ENCODE data around the gene MMP12. TPM values are rescaled to one million over a fixed set of nuclear protein-coding genes. Genes with fewer than 3 reads are reported as not detected.

MMP12 gene
- total RNA-seq, 2 experiments from 2014 or later: not detected

DNA sequence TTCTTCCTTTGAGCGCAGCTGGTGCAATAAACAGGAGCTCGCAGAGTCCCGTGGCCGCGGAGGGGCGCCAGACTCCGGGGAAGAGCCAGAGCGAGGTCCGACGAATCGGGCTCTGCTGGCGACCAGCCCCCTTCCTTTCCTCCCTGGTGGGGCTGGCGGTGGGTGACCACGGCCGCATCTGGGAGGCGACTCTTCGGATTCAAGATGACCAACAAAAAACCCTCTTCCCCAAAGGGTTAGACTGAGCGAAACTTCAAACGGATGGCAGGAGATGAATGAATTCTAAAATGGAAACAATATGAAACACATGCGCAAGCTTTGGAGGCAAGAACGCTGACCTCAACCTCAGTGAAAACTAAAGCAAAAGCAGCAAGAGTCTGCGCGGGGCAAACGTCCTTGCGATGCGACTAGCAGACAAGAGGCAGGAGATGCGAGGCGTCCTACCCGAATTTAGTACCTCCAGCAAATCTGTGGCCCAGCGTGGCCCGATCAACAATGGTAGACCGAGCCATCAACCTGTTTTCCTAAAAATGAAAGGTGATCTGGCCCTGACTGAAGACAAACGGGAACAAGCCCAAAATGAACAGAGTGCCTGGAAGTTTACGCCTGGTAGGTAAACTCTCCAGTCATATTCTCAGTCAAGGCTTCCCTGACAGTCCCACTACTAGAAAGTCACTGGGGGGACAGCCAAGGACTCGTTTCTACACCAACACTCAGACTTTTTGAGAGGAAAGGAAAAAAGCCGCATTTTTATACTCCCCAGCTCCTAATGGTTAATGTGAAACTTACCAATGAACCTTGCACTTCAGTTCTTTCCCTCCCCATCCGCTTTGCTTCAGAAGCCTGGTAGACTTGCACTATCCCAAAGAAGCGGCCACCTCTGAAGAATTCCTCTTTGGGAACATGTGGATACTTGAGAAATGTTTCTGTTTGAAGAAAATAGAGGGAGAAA lies 43.0 kb downstream of the MMP12 start:
- Histone ChIP-seq H3K4me2 (ENCODE audit: low read length) (no peak overlapping the region), H3K4me1 (ENCODE audit: insufficient read depth, low read length, poor library complexity, severe bottlenecking) (no peaks in the 10 kb centered on the region), H2AFZ (ENCODE audit: low read length) (no peak overlapping the region), H3K9me3 (ENCODE audit: low read length) (no peaks in the 10 kb centered on the region), H3K27ac (ENCODE audit: low read depth, low read length, poor library complexity, severe bottlenecking) (no peak overlapping the region), H3K9me2 (ENCODE audit: insufficient read depth, low read length) (no peaks in the 10 kb centered on the region), H4K20me1 (ENCODE audit: insufficient read depth, low read length) (no peaks in the 10 kb centered on the region), H3K4me3 (ENCODE audit: low read depth, low read length, poor library complexity, severe bottlenecking) (no peak overlapping the region), H3K36me3 (ENCODE audit: insufficient read depth, low read length) (no peaks in the 10 kb centered on the region), H3K79me2 (ENCODE audit: insufficient read depth, low read depth, low read length) (no peaks in the 10 kb centered on the region)
- CTCF ChIA-PET (ENCODE audit: unreplicated experiment): no interaction called here
- no peak for TF ChIP-seq EZH2phosphoT487 (IDR thresholded peaks at IDR 0.05; ENCODE audit: borderline replicate concordance, low read depth, low read length)
- no peak for TF ChIP-seq CTCF (conservative IDR thresholded peaks at IDR 0.05; ENCODE audit: low read length)
- POLR2A ChIA-PET: no interaction called here
- intact Hi-C loops (cut with micrococcal nuclease; ENCODE audit: unreplicated experiment): no loop called here
- no peak for DNase-seq (ENCODE audit: low spot score)
- BruUV-seq (replicated peaks): no TSS peak

- Histone ChIP-seq H4K20me1 (ENCODE audit: insufficient read depth, low read length) (no peaks in the 10 kb centered on the region), H3K4me2 (ENCODE audit: low read length) (no peak overlapping the region), H3K79me2 (ENCODE audit: insufficient read depth, low read depth, low read length) (no peaks in the 10 kb centered on the region), H3K4me3 (ENCODE audit: low read depth, low read length, poor library complexity, severe bottlenecking) (no peak overlapping the region), H2AFZ (ENCODE audit: low read length) (no peak overlapping the region), H3K9me3 (ENCODE audit: low read length) (no peaks in the 10 kb centered on the region), H3K4me1 (ENCODE audit: insufficient read depth, low read length, poor library complexity, severe bottlenecking) (no peaks in the 10 kb centered on the region), H3K36me3 (ENCODE audit: insufficient read depth, low read length) (no peaks in the 10 kb centered on the region), H3K9me2 (ENCODE audit: insufficient read depth, low read length) (no peaks in the 10 kb centered on the region), H3K27ac (ENCODE audit: low read depth, low read length, poor library complexity, severe bottlenecking) (no peak overlapping the region)
- TF ChIP-seq CTCF (conservative IDR thresholded peaks at IDR 0.05; ENCODE audit: low read length) (no peak), EZH2phosphoT487 (IDR thresholded peaks at IDR 0.05; ENCODE audit: borderline replicate concordance, low read depth, low read length) (no peak)
- intact Hi-C loops (cut with micrococcal nuclease; ENCODE audit: unreplicated experiment): no loop called here
- no peak for DNase-seq (ENCODE audit: low spot score)
- BruUV-seq (replicated peaks): no TSS peak
- POLR2A ChIA-PET: no interaction called here
- CTCF ChIA-PET (ENCODE audit: unreplicated experiment): no interaction called here
Measured at GRCh38 chr11:102831128-102831488, 43.7 kb downstream of the MMP12 start.

GRCh38 chr11:102830001-102830727 lies 44.6 kb downstream of the MMP12 start:
- no peaks in the 10 kb centered on the region for H3K36me3 ChIP-seq (ENCODE audit: insufficient read depth, low read length)
- H2AFZ ChIP-seq (ENCODE audit: low read length): no peak overlapping the region
- CTCF ChIA-PET (ENCODE audit: unreplicated experiment): no interaction called here
- H3K9me2 ChIP-seq (ENCODE audit: insufficient read depth, low read length): no peaks in the 10 kb centered on the region
- H3K4me2 ChIP-seq (ENCODE audit: low read length): no peak overlapping the region
- POLR2A ChIA-PET: no interaction called here
- H3K79me2 ChIP-seq (ENCODE audit: insufficient read depth, low read depth, low read length): no peaks in the 10 kb centered on the region
- no peak for TF ChIP-seq CTCF (conservative IDR thresholded peaks at IDR 0.05; ENCODE audit: low read length)
- TF ChIP-seq EZH2phosphoT487 (IDR thresholded peaks at IDR 0.05; ENCODE audit: borderline replicate concordance, low read depth, low read length): no peak
- H3K4me1 ChIP-seq (ENCODE audit: insufficient read depth, low read length, poor library complexity, severe bottlenecking): no peaks in the 10 kb centered on the region
- H3K27ac ChIP-seq (ENCODE audit: low read depth, low read length, poor library complexity, severe bottlenecking): no peak overlapping the region
- DNase-seq (ENCODE audit: low spot score): no peak
- H3K9me3 ChIP-seq (ENCODE audit: low read length): no peaks in the 10 kb centered on the region
- no peaks in the 10 kb centered on the region for H4K20me1 ChIP-seq (ENCODE audit: insufficient read depth, low read length)
- no peak overlapping the region for H3K4me3 ChIP-seq (ENCODE audit: low read depth, low read length, poor library complexity, severe bottlenecking)
- no TSS peak for BruUV-seq (replicated peaks)
- intact Hi-C loops (cut with micrococcal nuclease; ENCODE audit: unreplicated experiment): no loop called here
